ENCODE data around the gene RECK. TPM values are rescaled to one million over a fixed set of nuclear protein-coding genes. Genes with fewer than 3 reads are reported as not detected.

Gene RECK
- total RNA-seq, 4 donors from 2014 or later = 7.1 to 20.0 (median 18.6) TPM

DNA sequence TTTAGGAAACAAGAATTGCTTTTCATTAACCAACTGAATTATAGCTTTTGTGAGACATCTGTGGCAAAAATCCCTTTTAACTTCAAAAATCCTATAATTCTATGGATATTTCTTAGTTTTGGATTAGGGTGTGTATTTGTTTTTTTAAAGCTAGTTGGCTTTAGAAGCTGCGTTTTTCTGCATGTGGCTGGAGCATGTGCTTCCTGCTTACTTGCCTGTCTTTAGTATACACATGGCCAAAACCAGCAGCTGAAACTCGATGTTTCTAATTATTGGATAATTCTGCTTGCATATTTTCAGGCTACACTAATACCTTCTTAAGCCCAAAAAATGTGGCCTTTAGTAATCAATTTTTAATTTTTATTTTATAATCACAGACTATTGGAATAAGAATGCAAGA lies 8.9 kb downstream of the RECK start:
- Histone ChIP-seq H3K4me1 (peaks cover 2 to 5% of the 10 kb centered on the region in 2 donors), H3K9me3 (no peaks in the 10 kb centered on the region), H3K27ac (no peak overlapping the region), H3K36me3 (no peaks in the 10 kb centered on the region), H3K27me3 (no peaks in the 10 kb centered on the region), H3K4me3 (replicated peaks in 1 of 3) (no peak overlapping the region)
- WGBS, 2 donors = 58 to 71% methylated on average over 2 of the region's 2 CpGs
- TF ChIP-seq, protein P1, sequence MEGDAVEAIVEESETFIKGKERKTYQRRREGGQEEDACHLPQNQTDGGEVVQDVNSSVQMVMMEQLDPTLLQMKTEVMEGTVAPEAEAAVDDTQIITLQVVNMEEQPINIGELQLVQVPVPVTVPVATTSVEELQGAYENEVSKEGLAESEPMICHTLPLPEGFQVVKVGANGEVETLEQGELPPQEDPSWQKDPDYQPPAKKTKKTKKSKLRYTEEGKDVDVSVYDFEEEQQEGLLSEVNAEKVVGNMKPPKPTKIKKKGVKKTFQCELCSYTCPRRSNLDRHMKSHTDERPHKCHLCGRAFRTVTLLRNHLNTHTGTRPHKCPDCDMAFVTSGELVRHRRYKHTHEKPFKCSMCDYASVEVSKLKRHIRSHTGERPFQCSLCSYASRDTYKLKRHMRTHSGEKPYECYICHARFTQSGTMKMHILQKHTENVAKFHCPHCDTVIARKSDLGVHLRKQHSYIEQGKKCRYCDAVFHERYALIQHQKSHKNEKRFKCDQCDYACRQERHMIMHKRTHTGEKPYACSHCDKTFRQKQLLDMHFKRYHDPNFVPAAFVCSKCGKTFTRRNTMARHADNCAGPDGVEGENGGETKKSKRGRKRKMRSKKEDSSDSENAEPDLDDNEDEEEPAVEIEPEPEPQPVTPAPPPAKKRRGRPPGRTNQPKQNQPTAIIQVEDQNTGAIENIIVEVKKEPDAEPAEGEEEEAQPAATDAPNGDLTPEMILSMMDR (IDR thresholded peaks at IDR 0.05) = no peak
- no peak for TF ChIP-seq POLR2A (IDR thresholded peaks at IDR 0.05)
- intact Hi-C loops (cut with DNase I) = no loop called here
- DNase-seq = no peak

DNA sequence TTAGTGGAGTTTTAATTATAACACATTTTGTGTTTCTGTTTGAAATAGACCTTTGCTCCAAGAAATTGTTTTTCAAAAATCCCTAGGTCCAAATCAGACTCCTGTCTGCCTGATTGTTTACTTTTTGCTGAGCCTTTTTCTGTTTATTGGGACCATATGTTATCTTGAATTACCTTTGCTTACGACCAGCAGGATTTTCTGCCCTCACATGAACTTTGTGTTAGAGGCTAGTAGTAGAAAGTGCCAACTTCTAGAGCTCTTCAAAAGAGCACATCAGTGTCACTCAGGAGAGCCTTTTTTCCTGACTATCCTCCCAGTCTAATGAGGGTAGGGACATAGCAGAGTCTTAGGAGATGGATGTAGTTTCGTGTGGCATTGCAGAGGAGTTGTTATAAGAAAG lies 10.2 kb downstream of the RECK start:
- Histone ChIP-seq H3K4me3 (replicated peaks in 1 of 3) (no peak overlapping the region), H3K27ac (no peak overlapping the region), H3K9me3 (no peaks in the 10 kb centered on the region), H3K36me3 (no peaks in the 10 kb centered on the region), H3K4me1 (peaks cover 2 to 5% of the 10 kb centered on the region in 2 donors), H3K27me3 (no peaks in the 10 kb centered on the region)
- DNase-seq = no peak
- TF ChIP-seq, protein P1 (IDR thresholded peaks at IDR 0.05) = no peak
- TF ChIP-seq POLR2A (IDR thresholded peaks at IDR 0.05) = no peak
- WGBS, 2 donors = 80 to 84% methylated on average over 2 of the region's 2 CpGs
- intact Hi-C loops (cut with DNase I) = no loop called here

DNA sequence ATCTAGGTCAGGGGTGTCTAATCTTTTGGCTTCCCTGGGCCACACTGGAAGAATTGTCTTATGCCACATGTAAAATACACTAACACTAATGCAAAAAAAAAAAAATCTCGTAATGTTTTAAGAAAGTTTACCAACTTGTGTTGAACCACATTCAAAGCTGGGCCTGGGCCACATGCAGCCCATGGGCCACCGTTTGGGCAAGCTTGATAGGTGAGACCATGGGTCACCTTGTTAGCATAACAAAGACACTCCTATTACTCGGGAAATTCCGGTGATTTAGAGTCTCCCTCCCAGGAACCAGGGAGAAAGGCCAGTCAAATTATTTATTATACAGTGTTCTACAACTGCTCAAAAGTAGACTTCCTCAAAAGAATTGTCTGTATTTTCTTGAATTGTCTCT lies 12.7 kb downstream of the RECK start:
- no peak for TF ChIP-seq POLR2A (IDR thresholded peaks at IDR 0.05)
- TF ChIP-seq, protein P1 (IDR thresholded peaks at IDR 0.05) = no peak
- Histone ChIP-seq H3K9me3 (no peaks in the 10 kb centered on the region), H3K27ac (no peak overlapping the region), H3K4me3 (replicated peaks in 1 of 3) (no peak overlapping the region), H3K4me1 (peaks cover 6 to 15% of the 10 kb centered on the region in 2 donors), H3K36me3 (no peaks in the 10 kb centered on the region), H3K27me3 (no peaks in the 10 kb centered on the region)
- DNase-seq = no peak
- WGBS, 2 donors = 73 to 77% methylated on average over 4 of the region's 4 CpGs
- intact Hi-C loops (cut with DNase I) = no loop called here

DNA sequence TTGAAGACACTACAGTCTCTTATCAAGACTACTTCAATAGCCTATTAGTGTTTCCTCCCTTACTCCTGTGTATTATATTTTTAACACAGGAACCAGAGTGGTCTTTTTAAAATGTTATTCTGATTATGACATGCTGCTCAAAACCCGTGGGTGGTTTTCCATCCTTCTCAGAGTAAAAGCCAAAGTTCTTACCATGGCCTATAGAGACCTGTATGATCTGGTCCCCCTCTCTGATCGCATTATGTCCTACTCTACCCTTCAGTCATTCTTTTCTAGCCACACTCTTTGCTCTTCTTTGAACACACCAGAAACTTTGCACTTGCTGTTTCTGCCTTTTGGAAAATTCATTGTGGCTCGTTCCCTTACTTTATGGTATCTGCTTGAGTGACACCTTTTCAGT lies 13.8 kb downstream of the RECK start:
- intact Hi-C loops (cut with DNase I) = no loop called here
- no peaks in the 10 kb centered on the region for H3K36me3 ChIP-seq
- no peak overlapping the region for H3K4me3 ChIP-seq (replicated peaks in 1 of 3)
- TF ChIP-seq, protein P1 (IDR thresholded peaks at IDR 0.05) = no peak
- no peak for TF ChIP-seq POLR2A (IDR thresholded peaks at IDR 0.05)
- H3K9me3 ChIP-seq = no peaks in the 10 kb centered on the region
- WGBS, 2 donors = 92 to 94% methylated on average over 3 of the region's 3 CpGs
- H3K4me1 ChIP-seq = peaks cover 6 to 15% of the 10 kb centered on the region in 2 donors
- no peak for DNase-seq
- no peak overlapping the region for H3K27ac ChIP-seq
- no peaks in the 10 kb centered on the region for H3K27me3 ChIP-seq

DNA sequence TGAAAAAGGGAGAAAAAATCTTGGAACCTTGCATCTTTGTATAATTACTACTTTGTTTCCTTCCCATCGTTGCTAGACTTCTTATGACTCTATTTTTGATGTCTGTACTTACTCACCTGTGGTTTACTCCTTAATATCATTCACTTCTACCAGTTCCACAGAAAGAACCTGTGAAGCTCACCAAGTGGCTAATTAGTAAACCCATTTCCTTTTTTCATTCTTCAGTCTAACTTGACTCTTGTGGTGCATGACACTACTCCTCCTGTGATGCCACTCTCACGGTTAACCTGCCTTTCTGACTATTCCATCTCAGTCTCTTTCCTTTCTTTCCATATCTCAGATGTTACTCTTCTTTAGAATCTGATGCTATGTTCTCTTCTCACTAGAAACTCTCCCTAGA lies 14.6 kb downstream of the RECK start:
- intact Hi-C loops (cut with DNase I) = no loop called here
- H3K36me3 ChIP-seq = no peaks in the 10 kb centered on the region
- TF ChIP-seq POLR2A (IDR thresholded peaks at IDR 0.05) = no peak
- TF ChIP-seq, protein P1 (IDR thresholded peaks at IDR 0.05) = no peak
- DNase-seq = no peak
- 78 to 80% methylated on average over 2 of the region's 2 CpGs for WGBS, 2 donors
- H3K27me3 ChIP-seq = no peaks in the 10 kb centered on the region
- peaks cover 6 to 15% of the 10 kb centered on the region in 2 donors for H3K4me1 ChIP-seq
- H3K4me3 ChIP-seq (replicated peaks in 1 of 3) = no peak overlapping the region
- no peaks in the 10 kb centered on the region for H3K9me3 ChIP-seq
- H3K27ac ChIP-seq = no peak overlapping the region
